ENCODE measurements around the gene BRD2. TPM values are rescaled to one million over a fixed set of nuclear protein-coding genes. Genes with fewer than 3 reads are reported as not detected.

The BRD2 gene
- total and polyA plus RNA-seq, 2 of the 4 experiments (the other 2 are of a cell fraction), result 99.5 to 144 TPM

- Histone ChIP-seq H4K91ac (ENCODE audit: insufficient read depth, low read depth, low read length) (no peak overlapping the region), H3K9me3 (ENCODE audit: control insufficient read depth, insufficient read depth, low read length) (no peaks in the 10 kb centered on the region), H3K18ac (ENCODE audit: low read depth, low read length) (no peak overlapping the region), H3K4ac (ENCODE audit: low read depth, low read length) (no peak overlapping the region), H3K4me1 (ENCODE audit: control insufficient read depth, insufficient read depth, low read length) (peaks cover 9% of the 10 kb centered on the region), H4K8ac (ENCODE audit: low read depth in 2 of 2, low read length in 2 of 2) (no peak overlapping the region), H2BK20ac (ENCODE audit: low read depth, low read length) (no peak overlapping the region), H4K20me1 (ENCODE audit: insufficient read depth, low read length) (no peaks in the 10 kb centered on the region), H3K23ac (ENCODE audit: low read depth, low read length) (no peak overlapping the region), H3K4me3 (ENCODE audit: insufficient read depth, low read depth, low read length) (no peak overlapping the region), H3K27ac (ENCODE audit: insufficient read depth, low read length) (no peak overlapping the region), H4K5ac (ENCODE audit: low read depth, low read length) (no peak overlapping the region), H2AFZ (replicated peaks; ENCODE audit: low read length, poor library complexity) (no peak overlapping the region), H3K56ac (ENCODE audit: extremely low read depth, insufficient read depth, low read length) (no peak overlapping the region), H3K27me3 (ENCODE audit: control insufficient read depth, insufficient read depth, low read length) (peaks cover 6% of the 10 kb centered on the region), H2AK5ac (ENCODE audit: low read depth, low read length) (no peak overlapping the region), H3K36me3 (ENCODE audit: control insufficient read depth, insufficient read depth, low read length) (no peaks in the 10 kb centered on the region), H3K79me1 (ENCODE audit: low read depth in 1 of 2, low read length in 2 of 2) (no peaks in the 10 kb centered on the region), H3K9ac (ENCODE audit: low read depth, low read length) (no peak overlapping the region), H2BK15ac (ENCODE audit: low read depth, low read length) (no peak overlapping the region), H2BK5ac (ENCODE audit: low read depth, low read length, poor library complexity, severe bottlenecking) (no peak overlapping the region), H3K9me1 (ENCODE audit: insufficient read depth, low read length) (peaks cover 6% of the 10 kb centered on the region), H3K4me2 (ENCODE audit: low read depth, low read length) (no peak overlapping the region), H2AK9ac (replicated peaks; ENCODE audit: low read depth, low read length, poor library complexity) (no peak overlapping the region), H3K14ac (replicated peaks; ENCODE audit: low read depth, low read length) (no peak overlapping the region), H2BK120ac (ENCODE audit: low read depth, low read length) (no peak overlapping the region)
- BruUV-seq (replicated peaks), result no TSS peak
- DNase-seq (no peak), ATAC-seq (ENCODE audit: low read depth) (no peak)
- whole genome bisulfite sequencing, 2 experiments (ENCODE audit: extremely low coverage in 2 of 2, insufficient read length in 1 of 2), result 83% methylated on average over 3 of the region's 7 CpGs; no CpG with 5 or more reads in 1 of the 2 experiments
- CTCF ChIA-PET, result interaction anchor here (1.3 kb wide), 1 partner anchor 12 kb away, joined by 5 read pairs; the partner anchor contains the start of gene HLA-DMA
- in situ Hi-C loops (cut with MboI; ENCODE audit: low sequenced_read_pairs), result no loop called here
- dilution Hi-C loops (cut with HindIII; ENCODE audit: low sequenced_read_pairs, unreplicated experiment), result no loop called here
- POLR2A ChIA-PET (ENCODE audit: unreplicated experiment), result no interaction called here
- TF ChIP-seq MAZ (IDR thresholded peaks at IDR 0.05; ENCODE audit: borderline replicate concordance, low read depth, low read length) (no peak), POLR2A (IDR thresholded peaks at IDR 0.05; ENCODE audit: low read depth, low read length) (no peak), NFE2L2 (IDR thresholded peaks at IDR 0.05; ENCODE audit: low read depth, low read length) (no peak), RCOR1 (IDR thresholded peaks at IDR 0.05; ENCODE audit: insufficient replicate concordance, low read length) (no peak), CTCF (conservative IDR thresholded peaks at IDR 0.05; ENCODE audit: low read depth, low read length) (no peak), BHLHE40 (IDR thresholded peaks at IDR 0.05; ENCODE audit: low read depth, low read length) (no peak), MXI1 (IDR thresholded peaks at IDR 0.05; ENCODE audit: borderline replicate concordance, low read depth, low read length) (no peak)
- intact Hi-C loops (cut with micrococcal nuclease), result no loop called here
Measured at GRCh38 chr6:32941214-32941768, 27.1 kb upstream of the BRD2 start.
